Loucy (cell line): ENCODE data around the gene FHOD1.

Experiments used
- H2AFZ ChIP-seq: fragments of 200-600 bp; sonication (generic); 2 replicates; pipeline ENCODE4 v1.6.0; 2016; ENCODE audit warnings: antibody characterized with exemption, mild to moderate bottlenecking, low read length, moderate library complexity
- H3F3A ChIP-seq: fragments of 200-600 bp; 2 replicates; pipeline ENCODE4 v1.6.0; 2016; ENCODE audit warnings: antibody characterized with exemption, low read depth, mild to moderate bottlenecking
- H3K27me3 ChIP-seq: fragments of 200-600 bp; sonication (generic); 2 replicates; pipeline ENCODE4 v1.6.1; 2014; ENCODE audit warnings: low read length, mild to moderate bottlenecking; ENCODE audit not compliant: insufficient read depth, poor library complexity, severe bottlenecking
- H3K36me3 ChIP-seq: fragments of 200-600 bp; sonication (generic); 2 replicates; pipeline ENCODE4 v1.6.1; 2016; ENCODE audit warnings: low read length; ENCODE audit not compliant: insufficient read depth
- H3K4me1 ChIP-seq: fragments of 200-600 bp; sonication (generic); 2 replicates; pipeline ENCODE4 v1.5.1; 2014; ENCODE audit warnings: low read length, mild to moderate bottlenecking; ENCODE audit not compliant: insufficient read depth, poor library complexity, severe bottlenecking
- H3K4me2 ChIP-seq: fragments of 200-600 bp; sonication (generic); 2 replicates; pipeline ENCODE4 v1.6.0; 2014; ENCODE audit warnings: antibody characterized with exemption, low read length, low read depth, mild to moderate bottlenecking; ENCODE audit not compliant: poor library complexity, severe bottlenecking
- H3K4me3 ChIP-seq: fragments of 200-600 bp; sonication (generic); 2 replicates; pipeline ENCODE4 v1.5.1; 2014; ENCODE audit warnings: low read length, mild to moderate bottlenecking, mixed read lengths; ENCODE audit not compliant: poor library complexity, severe bottlenecking
- H3K79me2 ChIP-seq: fragments of 200-600 bp; sonication (generic); 2 replicates; pipeline ENCODE4 v1.6.1; 2014; ENCODE audit warnings: low read length; ENCODE audit not compliant: insufficient read depth
- H3K9ac ChIP-seq: fragments of 200-600 bp; sonication (generic); 2 replicates; pipeline ENCODE4 v1.6.0; 2014; ENCODE audit warnings: mild to moderate bottlenecking, low read depth, low read length, moderate library complexity; ENCODE audit not compliant: poor library complexity, severe bottlenecking
- H3K9me2 ChIP-seq: fragments of 200-600 bp; sonication (generic); replicated peaks from 2 replicates; pipeline ENCODE4 v1.6.1; 2016; ENCODE audit warnings: low read depth, low read length, mixed read lengths
- H3K9me3 ChIP-seq: fragments of 200-600 bp; sonication (generic); 2 replicates; pipeline ENCODE4 v1.6.1; 2014; ENCODE audit warnings: mild to moderate bottlenecking, antibody characterized with exemption, low read length, low read depth; ENCODE audit not compliant: insufficient read depth
- H4K20me1 ChIP-seq: fragments of 200-600 bp; sonication (generic); 2 replicates; pipeline ENCODE4 v1.6.0; 2014; ENCODE audit warnings: antibody characterized with exemption, low read length, mild to moderate bottlenecking; ENCODE audit not compliant: insufficient read depth, poor library complexity, severe bottlenecking
- CTCF ChIP-seq: fragments of 200-600 bp; sonication (generic); conservative IDR thresholded peaks from 2 replicates; pipeline ENCODE4 v1.5.1; 2014; ENCODE audit warnings: mild to moderate bottlenecking, antibody characterized with exemption, low read length
- EZH2phosphoT487 ChIP-seq: fragments of 200-600 bp; IDR thresholded peaks from 2 replicates; pipeline ENCODE4 v1.6.1; 2018; ENCODE audit warnings: antibody characterized with exemption, mild to moderate bottlenecking, moderate library complexity, borderline replicate concordance

Gene FHOD1

GRCh38 chr16:67230809-67231660 lies 16.2 kb downstream of the FHOD1 start:
- TF ChIP-seq EZH2phosphoT487 = no peak
- TF ChIP-seq CTCF = no peak
- peaks cover 8% of the 10 kb centered on the region for H4K20me1 ChIP-seq
- peaks cover 15% of the 10 kb centered on the region for H3K4me1 ChIP-seq
- H2AFZ ChIP-seq = no peak overlapping the region
- H3K27me3 ChIP-seq = no peaks in the 10 kb centered on the region
- H3K9me2 ChIP-seq = no peaks in the 10 kb centered on the region
- no peaks in the 10 kb centered on the region for H3K9me3 ChIP-seq
- H3F3A ChIP-seq = no peaks in the 10 kb centered on the region; the same call in 1 of the 2 replicates
- peaks cover 21% of the 10 kb centered on the region for H3K79me2 ChIP-seq
- H3K9ac ChIP-seq = no peak overlapping the region
- H3K4me3 ChIP-seq = no peak overlapping the region
- no peak overlapping the region for H3K4me2 ChIP-seq
- peaks cover 52% of the 10 kb centered on the region; the same call in 1 of the 2 replicates for H3K36me3 ChIP-seq

DNA sequence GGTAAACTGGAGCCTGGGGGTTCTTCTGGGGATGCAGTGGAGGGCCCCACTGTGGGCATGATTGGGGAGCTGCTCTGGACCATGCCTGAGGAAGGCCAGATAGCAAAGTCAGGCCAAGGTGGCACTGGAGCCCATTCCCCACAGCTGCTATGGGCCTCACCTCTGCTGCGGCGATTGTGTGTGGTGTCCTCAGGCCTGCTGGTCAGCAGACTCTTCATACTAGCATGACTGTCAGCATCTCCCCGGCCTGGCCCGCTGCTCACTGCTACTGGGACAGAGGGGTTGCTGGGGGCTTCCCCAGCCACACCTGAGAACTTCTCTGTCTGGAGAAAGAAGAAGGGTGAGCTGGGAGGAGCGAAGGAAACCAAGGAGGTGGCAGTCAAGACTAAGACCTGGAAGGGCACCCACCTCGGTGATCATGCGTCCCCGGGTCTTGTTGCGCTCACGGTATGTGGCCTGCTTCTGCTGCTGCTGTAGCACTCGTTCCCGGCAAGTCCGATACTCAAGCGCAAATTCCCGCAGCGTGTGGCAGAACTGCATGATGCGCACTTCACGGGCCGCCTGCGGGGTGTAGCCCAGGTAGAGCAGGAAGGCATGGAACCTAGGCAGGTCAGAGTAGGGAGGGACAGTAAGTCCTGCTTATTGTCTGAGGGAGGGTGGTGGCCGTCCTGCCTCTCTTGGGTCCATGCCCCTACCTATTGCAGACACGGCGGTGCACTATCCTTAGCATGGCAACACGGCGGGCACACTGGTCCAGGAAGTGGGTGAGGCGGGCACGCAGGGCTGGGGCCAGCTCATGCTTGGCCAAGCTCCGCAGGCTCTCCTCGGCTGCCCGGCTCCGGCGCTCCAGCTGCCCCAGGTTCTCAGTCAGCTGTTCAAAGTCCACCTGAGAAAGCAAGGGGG lies 17.1 kb downstream of the FHOD1 start:
- Histone ChIP-seq H3K9me3 (no peaks in the 10 kb centered on the region), H3K9ac (no peak overlapping the region), H3K36me3 (peaks cover 46% of the 10 kb centered on the region; the same call in 1 of the 2 replicates), H3K4me3 (no peak overlapping the region), H3K9me2 (no peaks in the 10 kb centered on the region), H4K20me1 (peaks cover 8% of the 10 kb centered on the region), H3F3A (no peaks in the 10 kb centered on the region; the same call in 1 of the 2 replicates), H3K4me2 (no peak overlapping the region), H2AFZ (no peak overlapping the region), H3K27me3 (no peaks in the 10 kb centered on the region), H3K4me1 (peaks cover 24% of the 10 kb centered on the region), H3K79me2 (peaks cover 21% of the 10 kb centered on the region)
- no peak for TF ChIP-seq CTCF
- no peak for TF ChIP-seq EZH2phosphoT487

- TF ChIP-seq CTCF (no peak), EZH2phosphoT487 (no peak)
- Histone ChIP-seq H3K27me3 (no peaks in the 10 kb centered on the region), H3K79me2 (peaks cover 21% of the 10 kb centered on the region), H3K4me1 (peaks cover 36% of the 10 kb centered on the region), H4K20me1 (peaks cover 8% of the 10 kb centered on the region), H3F3A (peaks cover 6% of the 10 kb centered on the region), H3K4me2 (no peak overlapping the region), H3K9me3 (no peaks in the 10 kb centered on the region), H2AFZ (no peak overlapping the region), H3K36me3 (peaks cover 40% of the 10 kb centered on the region; the same call in 1 of the 2 replicates), H3K4me3 (no peak overlapping the region), H3K9me2 (no peaks in the 10 kb centered on the region), H3K9ac (no peak overlapping the region)
Measured at GRCh38 chr16:67228905-67229304, 18.4 kb downstream of the FHOD1 start.
